ENCODE measurements around the gene HOXB1. TPM values are rescaled to one million over a fixed set of nuclear protein-coding genes. Genes with fewer than 3 reads are reported as not detected.

HOXB1 gene
- total and polyA plus RNA-seq, 2 of the 13 experiments (the other 11 are each of a cell fraction or from before 2014, with no cell fraction given), result not detected

- TF ChIP-seq, protein P1, sequence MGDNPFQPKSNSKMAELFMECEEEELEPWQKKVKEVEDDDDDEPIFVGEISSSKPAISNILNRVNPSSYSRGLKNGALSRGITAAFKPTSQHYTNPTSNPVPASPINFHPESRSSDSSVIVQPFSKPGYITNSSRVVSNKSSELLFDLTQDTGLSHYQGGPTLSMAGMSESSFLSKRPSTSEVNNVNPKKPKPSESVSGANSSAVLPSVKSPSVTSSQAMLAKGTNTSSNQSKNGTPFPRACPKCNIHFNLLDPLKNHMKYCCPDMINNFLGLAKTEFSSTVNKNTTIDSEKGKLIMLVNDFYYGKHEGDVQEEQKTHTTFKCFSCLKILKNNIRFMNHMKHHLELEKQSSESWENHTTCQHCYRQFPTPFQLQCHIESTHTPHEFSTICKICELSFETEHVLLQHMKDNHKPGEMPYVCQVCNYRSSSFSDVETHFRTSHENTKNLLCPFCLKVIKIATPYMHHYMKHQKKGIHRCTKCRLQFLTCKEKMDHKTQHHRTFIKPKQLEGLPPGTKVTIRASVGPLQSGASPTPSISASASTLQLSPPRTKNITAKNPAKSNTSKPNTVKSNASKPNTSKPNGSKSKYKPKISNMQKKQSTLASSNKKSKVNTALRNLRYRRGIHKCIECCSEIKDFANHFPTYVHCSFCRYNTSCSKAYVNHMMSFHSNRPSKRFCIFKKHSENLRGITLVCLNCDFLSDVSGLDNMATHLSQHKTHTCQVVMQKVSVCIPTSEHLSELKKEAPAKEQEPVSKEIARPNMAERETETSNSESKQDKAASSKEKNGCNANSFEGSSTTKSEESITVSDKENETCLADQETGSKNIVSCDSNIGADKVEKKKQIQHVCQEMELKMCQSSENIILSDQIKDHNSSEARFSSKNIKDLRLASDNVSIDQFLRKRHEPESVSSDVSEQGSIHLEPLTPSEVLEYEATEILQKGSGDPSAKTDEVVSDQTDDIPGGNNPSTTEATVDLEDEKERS (CRISPR knock-in tag; IDR thresholded peaks at IDR 0.05), result no peak
- TF ChIP-seq ZNF768 (CRISPR knock-in tag; IDR thresholded peaks at IDR 0.05) (no peak), EZH2 (conservative IDR thresholded peaks at IDR 0.05; ENCODE audit: low read depth, low read length) (peak; percentile 63; the same call in 1 of the 2 replicates), TSC22D2 (CRISPR knock-in tag; IDR thresholded peaks at IDR 0.05; ENCODE audit: borderline replicate concordance) (no peak), PAX8 (CRISPR knock-in tag; IDR thresholded peaks at IDR 0.05; ENCODE audit: borderline replicate concordance) (no peak), ZBTB14 (CRISPR knock-in tag; IDR thresholded peaks at IDR 0.05) (0 out of 2 replicates have a peak, but pooled peaks have one; percentile 24), SALL1 (CRISPR knock-in tag; IDR thresholded peaks at IDR 0.05) (peak; percentile 44), TFDP2 (CRISPR knock-in tag; IDR thresholded peaks at IDR 0.05) (peak; percentile 57; the same call in 1 of the 2 replicates)
- TF ChIP-seq, protein P2, sequence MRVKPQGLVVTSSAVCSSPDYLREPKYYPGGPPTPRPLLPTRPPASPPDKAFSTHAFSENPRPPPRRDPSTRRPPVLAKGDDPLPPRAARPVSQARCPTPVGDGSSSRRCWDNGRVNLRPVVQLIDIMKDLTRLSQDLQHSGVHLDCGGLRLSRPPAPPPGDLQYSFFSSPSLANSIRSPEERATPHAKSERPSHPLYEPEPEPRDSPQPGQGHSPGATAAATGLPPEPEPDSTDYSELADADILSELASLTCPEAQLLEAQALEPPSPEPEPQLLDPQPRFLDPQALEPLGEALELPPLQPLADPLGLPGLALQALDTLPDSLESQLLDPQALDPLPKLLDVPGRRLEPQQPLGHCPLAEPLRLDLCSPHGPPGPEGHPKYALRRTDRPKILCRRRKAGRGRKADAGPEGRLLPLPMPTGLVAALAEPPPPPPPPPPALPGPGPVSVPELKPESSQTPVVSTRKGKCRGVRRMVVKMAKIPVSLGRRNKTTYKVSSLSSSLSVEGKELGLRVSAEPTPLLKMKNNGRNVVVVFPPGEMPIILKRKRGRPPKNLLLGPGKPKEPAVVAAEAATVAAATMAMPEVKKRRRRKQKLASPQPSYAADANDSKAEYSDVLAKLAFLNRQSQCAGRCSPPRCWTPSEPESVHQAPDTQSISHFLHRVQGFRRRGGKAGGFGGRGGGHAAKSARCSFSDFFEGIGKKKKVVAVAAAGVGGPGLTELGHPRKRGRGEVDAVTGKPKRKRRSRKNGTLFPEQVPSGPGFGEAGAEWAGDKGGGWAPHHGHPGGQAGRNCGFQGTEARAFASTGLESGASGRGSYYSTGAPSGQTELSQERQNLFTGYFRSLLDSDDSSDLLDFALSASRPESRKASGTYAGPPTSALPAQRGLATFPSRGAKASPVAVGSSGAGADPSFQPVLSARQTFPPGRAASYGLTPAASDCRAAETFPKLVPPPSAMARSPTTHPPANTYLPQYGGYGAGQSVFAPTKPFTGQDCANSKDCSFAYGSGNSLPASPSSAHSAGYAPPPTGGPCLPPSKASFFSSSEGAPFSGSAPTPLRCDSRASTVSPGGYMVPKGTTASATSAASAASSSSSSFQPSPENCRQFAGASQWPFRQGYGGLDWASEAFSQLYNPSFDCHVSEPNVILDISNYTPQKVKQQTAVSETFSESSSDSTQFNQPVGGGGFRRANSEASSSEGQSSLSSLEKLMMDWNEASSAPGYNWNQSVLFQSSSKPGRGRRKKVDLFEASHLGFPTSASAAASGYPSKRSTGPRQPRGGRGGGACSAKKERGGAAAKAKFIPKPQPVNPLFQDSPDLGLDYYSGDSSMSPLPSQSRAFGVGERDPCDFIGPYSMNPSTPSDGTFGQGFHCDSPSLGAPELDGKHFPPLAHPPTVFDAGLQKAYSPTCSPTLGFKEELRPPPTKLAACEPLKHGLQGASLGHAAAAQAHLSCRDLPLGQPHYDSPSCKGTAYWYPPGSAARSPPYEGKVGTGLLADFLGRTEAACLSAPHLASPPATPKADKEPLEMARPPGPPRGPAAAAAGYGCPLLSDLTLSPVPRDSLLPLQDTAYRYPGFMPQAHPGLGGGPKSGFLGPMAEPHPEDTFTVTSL (CRISPR knock-in tag; IDR thresholded peaks at IDR 0.05; ENCODE audit: borderline replicate concordance), result no peak
- TF ChIP-seq, protein P3, sequence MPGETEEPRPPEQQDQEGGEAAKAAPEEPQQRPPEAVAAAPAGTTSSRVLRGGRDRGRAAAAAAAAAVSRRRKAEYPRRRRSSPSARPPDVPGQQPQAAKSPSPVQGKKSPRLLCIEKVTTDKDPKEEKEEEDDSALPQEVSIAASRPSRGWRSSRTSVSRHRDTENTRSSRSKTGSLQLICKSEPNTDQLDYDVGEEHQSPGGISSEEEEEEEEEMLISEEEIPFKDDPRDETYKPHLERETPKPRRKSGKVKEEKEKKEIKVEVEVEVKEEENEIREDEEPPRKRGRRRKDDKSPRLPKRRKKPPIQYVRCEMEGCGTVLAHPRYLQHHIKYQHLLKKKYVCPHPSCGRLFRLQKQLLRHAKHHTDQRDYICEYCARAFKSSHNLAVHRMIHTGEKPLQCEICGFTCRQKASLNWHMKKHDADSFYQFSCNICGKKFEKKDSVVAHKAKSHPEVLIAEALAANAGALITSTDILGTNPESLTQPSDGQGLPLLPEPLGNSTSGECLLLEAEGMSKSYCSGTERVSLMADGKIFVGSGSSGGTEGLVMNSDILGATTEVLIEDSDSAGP (CRISPR knock-in tag; IDR thresholded peaks at IDR 0.05; ENCODE audit: borderline replicate concordance), result peak; percentile 31; the same call in 1 of the 2 replicates
- TF ChIP-seq, protein P4, sequence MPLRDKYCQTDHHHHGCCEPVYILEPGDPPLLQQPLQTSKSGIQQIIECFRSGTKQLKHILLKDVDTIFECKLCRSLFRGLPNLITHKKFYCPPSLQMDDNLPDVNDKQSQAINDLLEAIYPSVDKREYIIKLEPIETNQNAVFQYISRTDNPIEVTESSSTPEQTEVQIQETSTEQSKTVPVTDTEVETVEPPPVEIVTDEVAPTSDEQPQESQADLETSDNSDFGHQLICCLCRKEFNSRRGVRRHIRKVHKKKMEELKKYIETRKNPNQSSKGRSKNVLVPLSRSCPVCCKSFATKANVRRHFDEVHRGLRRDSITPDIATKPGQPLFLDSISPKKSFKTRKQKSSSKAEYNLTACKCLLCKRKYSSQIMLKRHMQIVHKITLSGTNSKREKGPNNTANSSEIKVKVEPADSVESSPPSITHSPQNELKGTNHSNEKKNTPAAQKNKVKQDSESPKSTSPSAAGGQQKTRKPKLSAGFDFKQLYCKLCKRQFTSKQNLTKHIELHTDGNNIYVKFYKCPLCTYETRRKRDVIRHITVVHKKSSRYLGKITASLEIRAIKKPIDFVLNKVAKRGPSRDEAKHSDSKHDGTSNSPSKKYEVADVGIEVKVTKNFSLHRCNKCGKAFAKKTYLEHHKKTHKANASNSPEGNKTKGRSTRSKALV (CRISPR knock-in tag; IDR thresholded peaks at IDR 0.05), result peak; percentile 88; the same call in 1 of the 2 replicates
Observed at GRCh38 chr17:48492401-48493298, 38.2 kb downstream of the HOXB1 start (continued).
